H9 (cell line): ENCODE results near the gene KIF26B. TPM values are rescaled to one million over a fixed set of nuclear protein-coding genes. Genes with fewer than 3 reads are reported as not detected.

ENCODE experiments used
- DNase-seq: peaks from one replicate; pipeline ENCODE4 v3.0.0-alpha.2; 2017
- H2AFZ ChIP-seq: one replicate; pipeline ENCODE4 v1.6.1; 2013; ENCODE audit warnings: mild to moderate bottlenecking, low read length, control low read depth, moderate library complexity
- H2AK5ac ChIP-seq: 2 replicates; pipeline ENCODE4 v1.6.1; 2013; ENCODE audit warnings: low read length, control low read depth, mixed read lengths; ENCODE audit not compliant: insufficient read length
- H2BK120ac ChIP-seq: one replicate; pipeline ENCODE4 v1.6.1; 2013; ENCODE audit warnings: low read depth, mild to moderate bottlenecking, low read length, control low read depth, inconsistent platforms; ENCODE audit not compliant: poor library complexity, severe bottlenecking
- H2BK12ac ChIP-seq: 2 replicates; pipeline ENCODE4 v1.6.1; 2013; ENCODE audit warnings: low read length, control low read depth, mixed read lengths, low read depth; ENCODE audit not compliant: insufficient read length
- H2BK15ac ChIP-seq: 2 replicates; pipeline ENCODE4 v1.6.1; 2013; ENCODE audit warnings: low read depth, low read length, control low read depth
- H2BK20ac ChIP-seq: one replicate; pipeline ENCODE4 v1.6.1; 2013; ENCODE audit warnings: low read depth, mild to moderate bottlenecking, low read length, control low read depth, inconsistent platforms; ENCODE audit not compliant: poor library complexity, severe bottlenecking
- H2BK5ac ChIP-seq: 2 replicates; pipeline ENCODE4 v1.6.1; 2013; ENCODE audit warnings: low read length, control low read depth, mixed read lengths; ENCODE audit not compliant: insufficient read length
- H3K14ac ChIP-seq: 2 replicates; pipeline ENCODE4 v1.6.1; 2013; ENCODE audit warnings: low read length, control low read depth; ENCODE audit not compliant: insufficient read depth
- H3K18ac ChIP-seq: 2 replicates; pipeline ENCODE4 v1.6.1; 2013; ENCODE audit warnings: low read depth, mild to moderate bottlenecking, mixed read lengths, low read length, control low read depth; ENCODE audit not compliant: insufficient read length
- H3K23ac ChIP-seq: 2 replicates; pipeline ENCODE4 v1.6.1; 2013; ENCODE audit warnings: low read length, control low read depth, mixed read lengths, low read depth; ENCODE audit not compliant: insufficient read length
- H3K23me2 ChIP-seq: 2 replicates; pipeline ENCODE4 v1.6.1; 2013; ENCODE audit warnings: low read depth, mild to moderate bottlenecking, mixed read lengths, low read length, control low read depth; ENCODE audit not compliant: insufficient read length, poor library complexity, severe bottlenecking
- H3K27ac ChIP-seq: 2 replicates; pipeline ENCODE4 v1.5.1; 2013; ENCODE audit warnings: low read length, control low read depth, mixed read lengths, low read depth; ENCODE audit not compliant: insufficient read length
- H3K27me3 ChIP-seq: 2 replicates; pipeline ENCODE4 v1.6.1; 2013; ENCODE audit warnings: low read length, control low read depth, inconsistent platforms; ENCODE audit not compliant: insufficient read depth
- H3K4ac ChIP-seq: 2 replicates; pipeline ENCODE4 v1.6.1; 2013; ENCODE audit warnings: low read depth, mild to moderate bottlenecking, control low read depth, inconsistent platforms, low read length, moderate library complexity
- H3K4me1 ChIP-seq: 2 replicates; pipeline ENCODE4 v1.6.1; 2013; ENCODE audit warnings: low read length, control low read depth, inconsistent platforms; ENCODE audit not compliant: insufficient read depth
- H3K4me2 ChIP-seq: 2 replicates; pipeline ENCODE4 v1.6.1; 2013; ENCODE audit warnings: low read length, control low read depth, mixed read lengths; ENCODE audit not compliant: insufficient read length, insufficient read depth
- H3K56ac ChIP-seq: 2 replicates; pipeline ENCODE4 v1.6.1; 2013; ENCODE audit warnings: low read depth, mild to moderate bottlenecking, mixed read lengths, low read length, control low read depth; ENCODE audit not compliant: insufficient read length
- H3K79me1 ChIP-seq: 2 replicates; pipeline ENCODE4 v1.6.1; 2013; ENCODE audit warnings: low read depth, mild to moderate bottlenecking, moderate library complexity, low read length, control low read depth, inconsistent platforms; ENCODE audit not compliant: insufficient read depth, poor library complexity, severe bottlenecking
- H3K79me2 ChIP-seq: 2 replicates; pipeline ENCODE4 v1.6.1; 2013; ENCODE audit warnings: low read length, control low read depth, inconsistent platforms; ENCODE audit not compliant: insufficient read depth
- H3K9ac ChIP-seq: 2 replicates; pipeline ENCODE4 v1.6.1; 2013; ENCODE audit warnings: low read length, control low read depth, mixed read lengths; ENCODE audit not compliant: insufficient read length; ENCODE audit errors: extremely low read depth
- H3K9me3 ChIP-seq: one replicate; pipeline ENCODE4 v1.6.1; 2013; ENCODE audit warnings: low read depth, low read length, inconsistent platforms; ENCODE audit not compliant: control insufficient read depth
- H3T11ph ChIP-seq: one replicate; pipeline ENCODE4 v1.6.1; 2013; ENCODE audit warnings: mild to moderate bottlenecking, low read length, control low read depth, inconsistent platforms
- H4K20me1 ChIP-seq: one replicate; pipeline ENCODE4 v1.6.1; 2013; ENCODE audit not compliant: control insufficient read depth, insufficient read length, insufficient read depth
- H4K5ac ChIP-seq: 2 replicates; pipeline ENCODE4 v1.6.1; 2013; ENCODE audit warnings: low read depth, mild to moderate bottlenecking, mixed read lengths, low read length, control low read depth; ENCODE audit not compliant: insufficient read length
- H4K8ac ChIP-seq: replicated peaks from 2 replicates; pipeline ENCODE4 v1.6.1; 2013; ENCODE audit warnings: low read length, control low read depth, mixed read lengths, low read depth; ENCODE audit not compliant: insufficient read length
- H4K91ac ChIP-seq: 2 replicates; pipeline ENCODE4 v1.6.1; 2013; ENCODE audit warnings: low read depth, mild to moderate bottlenecking, moderate library complexity, mixed read lengths, low read length, control low read depth; ENCODE audit not compliant: insufficient read length
- H3K27ac Mint-ChIP-seq, 3 experiments: 2 replicates in 2 of 3; 3 replicates in 1 of 3; pipeline ENCODE4 v1.8.0; 2020 to 2021; ENCODE audit warnings: mixed read lengths in 3 of 3, mild to moderate bottlenecking in 1 of 3, moderate library complexity in 1 of 3
- H3K27me3 Mint-ChIP-seq: 2 replicates; pipeline ENCODE4 v1.8.0; 2021; ENCODE audit warnings: low read depth, mild to moderate bottlenecking, moderate library complexity, mixed read lengths
- H3K36me3 Mint-ChIP-seq, 3 experiments: 2 replicates in 2 of 3; 3 replicates in 1 of 3; pipeline ENCODE4 v1.8.0; 2020 to 2021; ENCODE audit warnings: low read depth in 3 of 3, mixed read lengths in 3 of 3; ENCODE audit not compliant: insufficient read depth in 1 of 3
- H3K4me1 Mint-ChIP-seq, 2 experiments: 2 replicates each; pipeline ENCODE4 v1.8.0; 2020; ENCODE audit warnings: mixed read lengths in 2 of 2
- H3K4me3 Mint-ChIP-seq, 2 experiments: 2 replicates in 1 of 2; 3 replicates in 1 of 2; pipeline ENCODE4 v1.8.0; 2020 to 2021; ENCODE audit warnings: mild to moderate bottlenecking in 2 of 2, mixed read lengths in 2 of 2, moderate library complexity in 1 of 2
- H3K9me3 Mint-ChIP-seq, 2 experiments: 2 replicates in 1 of 2; 3 replicates in 1 of 2; pipeline ENCODE4 v1.8.0; 2020; ENCODE audit warnings: mild to moderate bottlenecking in 2 of 2, mixed read lengths in 2 of 2, moderate library complexity in 1 of 2
- WGBS: extraction: QIAGEN DNeasy Blood & Tissue Kit; methylation state at CpG from one replicate; pipeline ENCODE4 v1.1.7; 2013; ENCODE audit warnings: missing lambda C conversion rate, low lambda C conversion rate, mixed read lengths; ENCODE audit not compliant: insufficient read length; ENCODE audit errors: extremely low coverage; 5-methylcytosine and 5-hydroxymethylcytosine counted together
- total RNA-seq: library from RNA; stranded (reverse); gene quantifications from 2 replicates; pipeline ENCODE4 v1.2.1, GENCODE V29; 2021
- TF ChIP-seq, protein P1 (sequence below): fragments of 200-600 bp; sonication (generic); conservative IDR thresholded peaks from 3 replicates; pipeline ENCODE4 v1.8.0; 2021; ENCODE audit warnings: antibody characterized with exemption, mild to moderate bottlenecking

KIF26B gene
- total RNA-seq, 1 experiment from 2014 or later = 0.13 TPM

DNA sequence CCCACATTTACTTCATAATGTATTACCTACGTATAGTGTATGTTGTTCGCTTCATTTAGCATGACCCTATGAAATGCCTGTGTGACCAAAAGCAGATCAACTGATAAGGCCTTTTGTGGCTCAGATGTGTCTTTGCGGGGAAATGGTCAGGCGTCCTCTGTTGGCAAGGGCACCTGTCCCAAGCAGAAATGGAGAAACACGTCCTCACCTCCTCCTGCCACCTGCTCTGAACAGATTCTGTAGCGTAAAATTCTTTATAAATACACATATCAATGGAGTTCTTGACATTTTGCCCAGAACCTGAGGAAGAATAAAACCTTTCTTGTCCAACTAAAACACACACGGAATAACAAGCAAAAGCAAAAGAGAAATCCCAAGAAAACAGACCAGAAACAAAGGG is 417.9 kb downstream of the KIF26B start:
- no peak overlapping the region for H3K23ac ChIP-seq
- no peaks in the 10 kb centered on the region for H3K27me3 ChIP-seq
- H4K91ac ChIP-seq = no peak overlapping the region
- no peak overlapping the region for H2BK12ac ChIP-seq
- H3K4me3 Mint-ChIP-seq = no peak overlapping the region
- H3K27ac Mint-ChIP-seq = no peak overlapping the region
- H3K9me3 Mint-ChIP-seq = no peaks in the 10 kb centered on the region; a peak in 1 of 5 replicates
- no peak overlapping the region for H2BK20ac ChIP-seq
- H4K5ac ChIP-seq = no peak overlapping the region
- no peak for DNase-seq
- H3K56ac ChIP-seq = no peak overlapping the region
- no peak overlapping the region for H2AK5ac ChIP-seq
- TF ChIP-seq, protein P1, sequence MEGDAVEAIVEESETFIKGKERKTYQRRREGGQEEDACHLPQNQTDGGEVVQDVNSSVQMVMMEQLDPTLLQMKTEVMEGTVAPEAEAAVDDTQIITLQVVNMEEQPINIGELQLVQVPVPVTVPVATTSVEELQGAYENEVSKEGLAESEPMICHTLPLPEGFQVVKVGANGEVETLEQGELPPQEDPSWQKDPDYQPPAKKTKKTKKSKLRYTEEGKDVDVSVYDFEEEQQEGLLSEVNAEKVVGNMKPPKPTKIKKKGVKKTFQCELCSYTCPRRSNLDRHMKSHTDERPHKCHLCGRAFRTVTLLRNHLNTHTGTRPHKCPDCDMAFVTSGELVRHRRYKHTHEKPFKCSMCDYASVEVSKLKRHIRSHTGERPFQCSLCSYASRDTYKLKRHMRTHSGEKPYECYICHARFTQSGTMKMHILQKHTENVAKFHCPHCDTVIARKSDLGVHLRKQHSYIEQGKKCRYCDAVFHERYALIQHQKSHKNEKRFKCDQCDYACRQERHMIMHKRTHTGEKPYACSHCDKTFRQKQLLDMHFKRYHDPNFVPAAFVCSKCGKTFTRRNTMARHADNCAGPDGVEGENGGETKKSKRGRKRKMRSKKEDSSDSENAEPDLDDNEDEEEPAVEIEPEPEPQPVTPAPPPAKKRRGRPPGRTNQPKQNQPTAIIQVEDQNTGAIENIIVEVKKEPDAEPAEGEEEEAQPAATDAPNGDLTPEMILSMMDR = no peak
- H3K79me2 ChIP-seq = no peaks in the 10 kb centered on the region
- no CpG with 5 or more reads among the region's 7 CpGs for WGBS
- H3T11ph ChIP-seq = no peak overlapping the region
- no peak overlapping the region for H2BK120ac ChIP-seq
- H3K23me2 ChIP-seq = no peaks in the 10 kb centered on the region
- H2BK5ac ChIP-seq = no peak overlapping the region
- no peak overlapping the region for H3K27ac ChIP-seq
- H3K4me2 ChIP-seq = no peak overlapping the region
- H4K20me1 ChIP-seq = no peaks in the 10 kb centered on the region
- H2BK15ac ChIP-seq = no peak overlapping the region
- H3K18ac ChIP-seq = no peak overlapping the region
- H3K9ac ChIP-seq = no peak overlapping the region
- no peaks in the 10 kb centered on the region for H3K36me3 Mint-ChIP-seq
- no peaks in the 10 kb centered on the region for H3K4me1 ChIP-seq
- no peaks in the 10 kb centered on the region for H3K9me3 ChIP-seq
- H4K8ac ChIP-seq = no peak overlapping the region
- peaks cover 0 to 4% of the 10 kb centered on the region in 2 experiments; a peak in 1 of 4 replicates for H3K4me1 Mint-ChIP-seq
- no peak overlapping the region for H3K14ac ChIP-seq
- no peak overlapping the region for H2AFZ ChIP-seq
- no peaks in the 10 kb centered on the region for H3K79me1 ChIP-seq
- no peaks in the 10 kb centered on the region; the same call in 1 of the 2 replicates for H3K27me3 Mint-ChIP-seq
- no peak overlapping the region for H3K4ac ChIP-seq
